ENCODE results near the gene SGF29.
"Not testable (repeated sequence)": the region's sequence is repeated elsewhere in the genome, so short reads cannot be mapped to it uniquely, and the experiment has no call there.

Gene SGF29

GRCh38 chr16:28526201-28527099, 27.3 kb upstream of the SGF29 start:
- no peak overlapping the region for H3K23ac ChIP-seq (ENCODE audit: low read length)
- no peak overlapping the region for H3K4me2 ChIP-seq (ENCODE audit: low read length)

GRCh38 chr16:28527100-28527785, 26.5 kb upstream of the SGF29 start:
- H3K9ac ChIP-seq (ENCODE audit: low read length); H3K4me1 ChIP-seq (ENCODE audit: control insufficient read depth, low read depth, low read length); H4K8ac ChIP-seq (ENCODE audit: low read depth, low read length); H3K79me2 ChIP-seq (ENCODE audit: control insufficient read depth, insufficient read depth, low read length); H2BK15ac ChIP-seq (replicated peaks; ENCODE audit: low read depth); H3K27ac ChIP-seq (ENCODE audit: low read depth, low read length); H2AK5ac ChIP-seq (ENCODE audit: low read length); H3K36me3 ChIP-seq (ENCODE audit: control insufficient read depth, insufficient read depth, low read length); H3K56ac ChIP-seq (ENCODE audit: low read length); H3K79me1 ChIP-seq (ENCODE audit: low read length); H2BK120ac ChIP-seq (ENCODE audit: low read depth, low read length); H3K4me3 ChIP-seq (ENCODE audit: low read length); H3K23ac ChIP-seq (ENCODE audit: low read length); H3K18ac ChIP-seq (ENCODE audit: low read length); H2BK5ac ChIP-seq (ENCODE audit: low read length); DNase-seq; H3K27me3 ChIP-seq (ENCODE audit: insufficient read depth, low read length, poor library complexity); H3K4ac ChIP-seq (ENCODE audit: low read depth, low read length); H4K5ac ChIP-seq (ENCODE audit: low read length); H3K4me2 ChIP-seq (ENCODE audit: low read length): not testable (repeated sequence)
- no CpG with 5 or more reads among the region's 7 CpGs for WGBS (ENCODE audit: extremely low coverage, insufficient coverage, low lambda C conversion rate)

More at GRCh38 chr16:28526201-28527099, 27.3 kb upstream of the SGF29 start:
- Histone ChIP-seq H4K8ac (ENCODE audit: low read depth, low read length) (no peak overlapping the region), H2AK5ac (ENCODE audit: low read length) (no peak overlapping the region), H3K56ac (ENCODE audit: low read length) (no peak overlapping the region), H2BK15ac (replicated peaks; ENCODE audit: low read depth) (no peak overlapping the region), H4K5ac (ENCODE audit: low read length) (no peak overlapping the region), H3K36me3 (ENCODE audit: control insufficient read depth, insufficient read depth, low read length) (no peaks in the 10 kb centered on the region), H3K79me2 (ENCODE audit: control insufficient read depth, insufficient read depth, low read length) (no peaks in the 10 kb centered on the region), H3K4me1 (ENCODE audit: control insufficient read depth, low read depth, low read length) (no peaks in the 10 kb centered on the region), H2BK120ac (ENCODE audit: low read depth, low read length) (no peak overlapping the region), H3K27me3 (ENCODE audit: insufficient read depth, low read length, poor library complexity) (no peaks in the 10 kb centered on the region), H3K4ac (ENCODE audit: low read depth, low read length) (no peak overlapping the region), H3K9ac (ENCODE audit: low read length) (no peak overlapping the region), H3K27ac (ENCODE audit: low read depth, low read length) (no peak overlapping the region), H3K4me3 (ENCODE audit: low read length) (no peak overlapping the region), H3K79me1 (ENCODE audit: low read length) (no peaks in the 10 kb centered on the region), H2BK5ac (ENCODE audit: low read length) (no peak overlapping the region), H3K18ac (ENCODE audit: low read length) (no peak overlapping the region)
- WGBS (ENCODE audit: extremely low coverage, insufficient coverage, low lambda C conversion rate) = no CpG with 5 or more reads among the region's 11 CpGs
- DNase-seq = no peak

GRCh38 chr16:28527985-28528384, 25.7 kb upstream of the SGF29 start:
- Histone ChIP-seq H2AK5ac (ENCODE audit: low read length) (no peak overlapping the region), H2BK120ac (ENCODE audit: low read depth, low read length) (no peak overlapping the region), H3K4me2 (ENCODE audit: low read length) (no peak overlapping the region), H3K4me1 (ENCODE audit: control insufficient read depth, low read depth, low read length) (no peaks in the 10 kb centered on the region), H3K79me1 (ENCODE audit: low read length) (no peaks in the 10 kb centered on the region), H3K9ac (ENCODE audit: low read length) (no peak overlapping the region), H2BK15ac (replicated peaks; ENCODE audit: low read depth) (no peak overlapping the region), H3K56ac (ENCODE audit: low read length) (no peak overlapping the region), H4K5ac (ENCODE audit: low read length) (no peak overlapping the region), H3K27me3 (ENCODE audit: insufficient read depth, low read length, poor library complexity) (no peaks in the 10 kb centered on the region), H3K79me2 (ENCODE audit: control insufficient read depth, insufficient read depth, low read length) (no peaks in the 10 kb centered on the region), H3K4me3 (ENCODE audit: low read length) (no peak overlapping the region), H3K36me3 (ENCODE audit: control insufficient read depth, insufficient read depth, low read length) (no peaks in the 10 kb centered on the region), H3K23ac (ENCODE audit: low read length) (no peak overlapping the region), H3K18ac (ENCODE audit: low read length) (no peak overlapping the region), H3K27ac (ENCODE audit: low read depth, low read length) (no peak overlapping the region), H4K8ac (ENCODE audit: low read depth, low read length) (no peak overlapping the region), H2BK5ac (ENCODE audit: low read length) (no peak overlapping the region), H3K4ac (ENCODE audit: low read depth, low read length) (no peak overlapping the region)
- WGBS (ENCODE audit: extremely low coverage, insufficient coverage, low lambda C conversion rate) = no CpG with 5 or more reads among the region's 5 CpGs
- DNase-seq = no peak

- no peak overlapping the region for H3K9ac ChIP-seq (ENCODE audit: low read length)
- no peak overlapping the region for H3K18ac ChIP-seq (ENCODE audit: low read length)
- H3K27ac ChIP-seq (ENCODE audit: low read depth, low read length) = no peak overlapping the region
- no peak overlapping the region for H2BK15ac ChIP-seq (replicated peaks; ENCODE audit: low read depth)
- DNase-seq = no peak
- H3K4me2 ChIP-seq (ENCODE audit: low read length) = no peak overlapping the region
- no peak overlapping the region for H3K4me3 ChIP-seq (ENCODE audit: low read length)
- no peak overlapping the region for H2AK5ac ChIP-seq (ENCODE audit: low read length)
- no peak overlapping the region for H2BK120ac ChIP-seq (ENCODE audit: low read depth, low read length)
- no peaks in the 10 kb centered on the region for H3K79me2 ChIP-seq (ENCODE audit: control insufficient read depth, insufficient read depth, low read length)
- WGBS (ENCODE audit: extremely low coverage, insufficient coverage, low lambda C conversion rate) = no CpG with 5 or more reads among the region's 5 CpGs
- no peak overlapping the region for H3K23ac ChIP-seq (ENCODE audit: low read length)
- H4K8ac ChIP-seq (ENCODE audit: low read depth, low read length) = no peak overlapping the region
- no peak overlapping the region for H2BK5ac ChIP-seq (ENCODE audit: low read length)
- H3K36me3 ChIP-seq (ENCODE audit: control insufficient read depth, insufficient read depth, low read length) = no peaks in the 10 kb centered on the region
- H3K56ac ChIP-seq (ENCODE audit: low read length) = no peak overlapping the region
- no peak overlapping the region for H3K4ac ChIP-seq (ENCODE audit: low read depth, low read length)
- H4K5ac ChIP-seq (ENCODE audit: low read length) = no peak overlapping the region
- no peaks in the 10 kb centered on the region for H3K79me1 ChIP-seq (ENCODE audit: low read length)
- H3K27me3 ChIP-seq (ENCODE audit: insufficient read depth, low read length, poor library complexity) = no peaks in the 10 kb centered on the region
- no peaks in the 10 kb centered on the region for H3K4me1 ChIP-seq (ENCODE audit: control insufficient read depth, low read depth, low read length)
These were observed 25.3 kb upstream of the SGF29 start for GRCh38 chr16:28528463-28528867.

GRCh38 chr16:28529124-28529523, 24.6 kb upstream of the SGF29 start:
- DNase-seq = no peak
- Histone ChIP-seq H3K36me3 (ENCODE audit: control insufficient read depth, insufficient read depth, low read length) (no peaks in the 10 kb centered on the region), H3K4me1 (ENCODE audit: control insufficient read depth, low read depth, low read length) (no peaks in the 10 kb centered on the region), H4K8ac (ENCODE audit: low read depth, low read length) (no peak overlapping the region), H3K27ac (ENCODE audit: low read depth, low read length) (no peak overlapping the region), H3K79me2 (ENCODE audit: control insufficient read depth, insufficient read depth, low read length) (no peaks in the 10 kb centered on the region), H4K5ac (ENCODE audit: low read length) (no peak overlapping the region), H2AK5ac (ENCODE audit: low read length) (no peak overlapping the region), H2BK120ac (ENCODE audit: low read depth, low read length) (no peak overlapping the region), H3K4me3 (ENCODE audit: low read length) (no peak overlapping the region), H3K27me3 (ENCODE audit: insufficient read depth, low read length, poor library complexity) (no peaks in the 10 kb centered on the region), H2BK15ac (replicated peaks; ENCODE audit: low read depth) (no peak overlapping the region), H3K23ac (ENCODE audit: low read length) (no peak overlapping the region), H2BK5ac (ENCODE audit: low read length) (no peak overlapping the region), H3K9ac (ENCODE audit: low read length) (no peak overlapping the region), H3K4me2 (ENCODE audit: low read length) (no peak overlapping the region), H3K18ac (ENCODE audit: low read length) (no peak overlapping the region), H3K56ac (ENCODE audit: low read length) (no peak overlapping the region), H3K79me1 (ENCODE audit: low read length) (no peaks in the 10 kb centered on the region), H3K4ac (ENCODE audit: low read depth, low read length) (no peak overlapping the region)
